ENCODE data around the gene HNRNPH2. TPM values are rescaled to one million over a fixed set of nuclear protein-coding genes. Genes with fewer than 3 reads are reported as not detected.

Gene HNRNPH2
- 4.5 and 8.3 TPM in 2 replicates for total RNA-seq (2011; cell fraction: chromatin; rRNA removed; ENCODE audit: low replicate concordance)
- 4.2 and 4.3 TPM in 2 replicates for total RNA-seq (2011; cell fraction: nucleolus; rRNA removed)
- total RNA-seq (2011; cell fraction: nucleoplasm; rRNA removed): 8.1 and 9.3 TPM in 2 replicates
- total RNA-seq (2014; rRNA removed) (40.0 and 42.1 TPM in 2 replicates), total RNA-seq (2014; rRNA removed; fragmentation: Illumina TruSeq; extraction: Trizol) (71.9 and 82.2 TPM in 2 replicates), total RNA-seq (2015; rRNA removed; fragmentation: Illumina TruSeq; extraction: Trizol) (64.8 and 67.2 TPM in 2 replicates), total RNA-seq (2021) (37.7 and 43.0 TPM in 2 replicates), polyA plus RNA-seq (2011; rRNA removed) (35.0 and 59.7 TPM in 2 replicates), polyA plus RNA-seq (2014; fragmentation: Illumina TruSeq; extraction: Trizol) (68.1 and 69.5 TPM in 2 replicates), polyA plus RNA-seq (2014; fragmentation: Nextera tagmentation; extraction: Ambion mirVana) (100 to 1,000 TPM in 1 of 2 experiments, 10 to 100 TPM in 1; 60.3 to 130 TPM), polyA plus RNA-seq (2014; rRNA removed) (58.2 and 60.6 TPM in 2 replicates), polyA minus RNA-seq (2011; rRNA and poly(A)+ RNA removed) (62.8 and 83.2 TPM in 2 replicates), Bru-seq, nascent RNA (percentile 95 among the genes with signal in this experiment), BruChase-seq, experiment 1, labeled RNA remaining after a 2-hour chase (percentile 98 among the genes with signal in this experiment), BruChase-seq, experiment 2, labeled RNA remaining after a 6-hour chase (percentile 99 among the genes with signal in this experiment)
- 10.9 and 24.4 TPM in 2 replicates for polyA plus RNA-seq (2011; cell fraction: cytosol; rRNA removed)
- polyA plus RNA-seq (2011; cell fraction: nucleus; rRNA removed): 6.3 and 7.7 TPM in 2 replicates
- 44.6 and 62.9 TPM in 2 replicates for polyA plus RNA-seq (2012)
- 13.4 and 14.8 TPM in 2 replicates for polyA minus RNA-seq (2011; cell fraction: cytosol; rRNA and poly(A)+ RNA removed)
- polyA minus RNA-seq (2011; cell fraction: nucleus; rRNA and poly(A)+ RNA removed): 4.0 and 8.2 TPM in 2 replicates
- long read RNA-seq, experiment 1, transcript HNRNPH2-201 (2 exons, 2,223 nt): major isoform, 267 of 313 reads
- long read RNA-seq, experiment 1, partial matches to known transcripts: 46 of 313 reads
- long read RNA-seq, experiment 1, other reads (novel, unspliced or antisense): 0 of 313 reads
- long read RNA-seq, experiment 2, transcript HNRNPH2-201 (2 exons, 2,223 nt): major isoform, 18 of 38 reads
- long read RNA-seq, experiment 2, partial matches to known transcripts: 0 of 38 reads
- long read RNA-seq, experiment 2, other reads (novel, unspliced or antisense): 20 of 38 reads
- long read RNA-seq, experiment 3, transcript HNRNPH2-201 (2 exons, 2,223 nt): major isoform, 55 of 59 reads
- long read RNA-seq, experiment 3, partial matches to known transcripts: 4 of 59 reads
- long read RNA-seq, experiment 3, other reads (novel, unspliced or antisense): 0 of 59 reads

GRCh38 chrX:101407748-101408531 lies at the start of gene HNRNPH2, which contains the start of gene GLA:
HNRNPH2 (plus strand) TSS chrX:101408222; CDS start chrX:101411989, 3,767 bp downstream.
GLA (minus strand) TSS chrX:101407925; CDS start chrX:101407903, 22 bp downstream.
- Histone ChIP-seq H3K9me3 (replicated peaks; ENCODE audit: control insufficient read depth, insufficient read depth, low read depth, low read length) (no peaks in the 10 kb centered on the region), H3K4me3 (peak within 1 kb of the TSS; percentile 71), H2AFZ (ENCODE audit: low read depth, low read length) (peak within 1 kb of the TSS; percentile 90), H3K4me2 (ENCODE audit: insufficient read depth, low read length) (peak within 1 kb of the TSS; percentile 94), H3K9ac (ENCODE audit: insufficient read depth in 1 of 2, low read depth in 2 of 2, low read length in 2 of 2) (peak within 1 kb of the TSS; percentile 92 to 98), H3K9me1 (ENCODE audit: control insufficient read depth, insufficient read depth, low read length) (no peaks in the 10 kb centered on the region), H3K79me2 (ENCODE audit: control insufficient read depth, insufficient read depth, low read length) (peaks cover 72% of the 10 kb centered on the region), H3K27ac (ENCODE audit: extremely low read depth, low read depth, low read length) (peak within 1 kb of the TSS; percentile 97), H4K20me1 (replicated peaks; ENCODE audit: control insufficient read depth, insufficient read depth, low read length) (no peaks in the 10 kb centered on the region), H3K27me3 (ENCODE audit: control insufficient read depth in 2 of 2, insufficient read depth in 2 of 2, low read length in 2 of 2) (no peaks in the 10 kb centered on the region), H3K36me3 (ENCODE audit: control insufficient read depth, insufficient read depth, low read length) (peaks cover 26% of the 10 kb centered on the region; the same call in 2 of the 3 replicates), H3K4me1 (replicated peaks in 1 of 2; ENCODE audit: control insufficient read depth in 2 of 2, insufficient read depth in 2 of 2, low read length in 2 of 2) (no peaks in the 10 kb centered on the region; a peak in 1 of 5 replicates)
- DNase-seq (ENCODE audit: extremely low read depth in 1 of 4, low spot score in 3 of 4): peak; percentile 88 to 96 (median 92)
- ChIA-PET POLR2A (interaction anchor here (0.6 to 1.9 kb wide), 5 partner anchors 11 to 1658 kb away, joined by 3 to 20 read pairs (median 3); partner anchors contain the start of gene RPL36A), CTCF (ENCODE audit: low intra/inter-chr PET ratio) (no interaction called here)
- in situ Hi-C loops (cut with MboI): no loop called here
- no TSS peak for BruUV-seq (replicated peaks)
- ATAC-seq: peak; percentile 93
- 1% methylated on average over 37 of the region's 47 CpGs for WGBS (ENCODE audit: insufficient coverage, low coverage, missing lambda C conversion rate)
- intact Hi-C loops (cut with micrococcal nuclease): loop anchor here (2.0 to 5.0 kb wide), 3 partner anchors 17 to 147 kb away; partner anchors contain the start of genes RPL36A and TIMM8A
- peak; percentile 100 for FAIRE-seq
- TF ChIP-seq ZNF311 (CRISPR knock-in tag; IDR thresholded peaks at IDR 0.05) (no peak), PTTG1 (tag; IDR thresholded peaks at IDR 0.05; ENCODE audit: low read depth) (no peak)
- TF ChIP-seq, protein P1, sequence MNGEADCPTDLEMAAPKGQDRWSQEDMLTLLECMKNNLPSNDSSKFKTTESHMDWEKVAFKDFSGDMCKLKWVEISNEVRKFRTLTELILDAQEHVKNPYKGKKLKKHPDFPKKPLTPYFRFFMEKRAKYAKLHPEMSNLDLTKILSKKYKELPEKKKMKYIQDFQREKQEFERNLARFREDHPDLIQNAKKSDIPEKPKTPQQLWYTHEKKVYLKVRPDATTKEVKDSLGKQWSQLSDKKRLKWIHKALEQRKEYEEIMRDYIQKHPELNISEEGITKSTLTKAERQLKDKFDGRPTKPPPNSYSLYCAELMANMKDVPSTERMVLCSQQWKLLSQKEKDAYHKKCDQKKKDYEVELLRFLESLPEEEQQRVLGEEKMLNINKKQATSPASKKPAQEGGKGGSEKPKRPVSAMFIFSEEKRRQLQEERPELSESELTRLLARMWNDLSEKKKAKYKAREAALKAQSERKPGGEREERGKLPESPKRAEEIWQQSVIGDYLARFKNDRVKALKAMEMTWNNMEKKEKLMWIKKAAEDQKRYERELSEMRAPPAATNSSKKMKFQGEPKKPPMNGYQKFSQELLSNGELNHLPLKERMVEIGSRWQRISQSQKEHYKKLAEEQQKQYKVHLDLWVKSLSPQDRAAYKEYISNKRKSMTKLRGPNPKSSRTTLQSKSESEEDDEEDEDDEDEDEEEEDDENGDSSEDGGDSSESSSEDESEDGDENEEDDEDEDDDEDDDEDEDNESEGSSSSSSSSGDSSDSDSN (IDR thresholded peaks at IDR 0.05; ENCODE audit: borderline replicate concordance in 1 of 2, low read depth in 2 of 2, low read length in 2 of 2): peak in 1 of 2 experiments; percentile 53; a peak in 1 of 4 replicates
- TF ChIP-seq, protein P2, sequence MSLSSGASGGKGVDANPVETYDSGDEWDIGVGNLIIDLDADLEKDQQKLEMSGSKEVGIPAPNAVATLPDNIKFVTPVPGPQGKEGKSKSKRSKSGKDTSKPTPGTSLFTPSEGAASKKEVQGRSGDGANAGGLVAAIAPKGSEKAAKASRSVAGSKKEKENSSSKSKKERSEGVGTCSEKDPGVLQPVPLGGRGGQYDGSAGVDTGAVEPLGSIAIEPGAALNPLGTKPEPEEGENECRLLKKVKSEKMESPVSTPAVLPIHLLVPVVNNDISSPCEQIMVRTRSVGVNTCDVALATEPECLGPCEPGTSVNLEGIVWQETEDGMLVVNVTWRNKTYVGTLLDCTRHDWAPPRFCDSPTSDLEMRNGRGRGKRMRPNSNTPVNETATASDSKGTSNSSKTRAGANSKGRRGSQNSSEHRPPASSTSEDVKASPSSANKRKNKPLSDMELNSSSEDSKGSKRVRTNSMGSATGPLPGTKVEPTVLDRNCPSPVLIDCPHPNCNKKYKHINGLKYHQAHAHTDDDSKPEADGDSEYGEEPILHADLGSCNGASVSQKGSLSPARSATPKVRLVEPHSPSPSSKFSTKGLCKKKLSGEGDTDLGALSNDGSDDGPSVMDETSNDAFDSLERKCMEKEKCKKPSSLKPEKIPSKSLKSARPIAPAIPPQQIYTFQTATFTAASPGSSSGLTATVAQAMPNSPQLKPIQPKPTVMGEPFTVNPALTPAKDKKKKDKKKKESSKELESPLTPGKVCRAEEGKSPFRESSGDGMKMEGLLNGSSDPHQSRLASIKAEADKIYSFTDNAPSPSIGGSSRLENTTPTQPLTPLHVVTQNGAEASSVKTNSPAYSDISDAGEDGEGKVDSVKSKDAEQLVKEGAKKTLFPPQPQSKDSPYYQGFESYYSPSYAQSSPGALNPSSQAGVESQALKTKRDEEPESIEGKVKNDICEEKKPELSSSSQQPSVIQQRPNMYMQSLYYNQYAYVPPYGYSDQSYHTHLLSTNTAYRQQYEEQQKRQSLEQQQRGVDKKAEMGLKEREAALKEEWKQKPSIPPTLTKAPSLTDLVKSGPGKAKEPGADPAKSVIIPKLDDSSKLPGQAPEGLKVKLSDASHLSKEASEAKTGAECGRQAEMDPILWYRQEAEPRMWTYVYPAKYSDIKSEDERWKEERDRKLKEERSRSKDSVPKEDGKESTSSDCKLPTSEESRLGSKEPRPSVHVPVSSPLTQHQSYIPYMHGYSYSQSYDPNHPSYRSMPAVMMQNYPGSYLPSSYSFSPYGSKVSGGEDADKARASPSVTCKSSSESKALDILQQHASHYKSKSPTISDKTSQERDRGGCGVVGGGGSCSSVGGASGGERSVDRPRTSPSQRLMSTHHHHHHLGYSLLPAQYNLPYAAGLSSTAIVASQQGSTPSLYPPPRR (CRISPR knock-in tag; IDR thresholded peaks at IDR 0.05; ENCODE audit: borderline replicate concordance): no peak

All from K562 (cell line).